Activated CD8-positive, alpha-beta memory T cell treated with anti-CD3 and anti-CD28 coated beads for 24 hours (primary cell): ENCODE results near the gene CXorf58.

Experiments
- DNase-seq: peaks from one replicate; pipeline ENCODE4 v3.0.0-alpha.2; 2020

CXorf58 gene

DNA sequence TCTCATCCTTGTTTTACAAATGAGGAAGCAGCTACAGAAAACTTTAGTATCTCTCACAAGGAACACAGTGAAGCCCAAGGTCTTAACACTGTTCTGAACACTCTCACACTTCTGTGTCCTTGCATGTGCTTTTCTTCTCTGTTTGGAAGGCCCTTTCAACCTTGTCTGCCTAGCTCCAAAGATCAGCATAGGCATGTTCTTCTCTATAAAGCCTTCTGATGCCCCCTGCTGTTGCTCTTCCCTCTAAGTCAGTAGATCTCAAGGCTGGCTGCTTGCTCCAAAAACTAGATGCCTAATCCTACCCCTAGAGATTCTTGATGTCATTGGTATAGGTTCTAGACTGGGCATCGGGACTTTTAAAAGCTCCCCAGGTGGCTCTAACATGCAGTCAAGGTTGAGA, 6.0 kb upstream of the CXorf58 start:
- no peak for DNase-seq

- no peak for DNase-seq
Observed at GRCh38 chrX:23902419-23902818, 5.4 kb upstream of the CXorf58 start.

- DNase-seq: no peak
Observed at GRCh38 chrX:23904096-23904495, 3.7 kb upstream of the CXorf58 start.

- DNase-seq: no peak
Observed at GRCh38 chrX:23907111-23907497, 702 bp upstream of the CXorf58 start.

DNA sequence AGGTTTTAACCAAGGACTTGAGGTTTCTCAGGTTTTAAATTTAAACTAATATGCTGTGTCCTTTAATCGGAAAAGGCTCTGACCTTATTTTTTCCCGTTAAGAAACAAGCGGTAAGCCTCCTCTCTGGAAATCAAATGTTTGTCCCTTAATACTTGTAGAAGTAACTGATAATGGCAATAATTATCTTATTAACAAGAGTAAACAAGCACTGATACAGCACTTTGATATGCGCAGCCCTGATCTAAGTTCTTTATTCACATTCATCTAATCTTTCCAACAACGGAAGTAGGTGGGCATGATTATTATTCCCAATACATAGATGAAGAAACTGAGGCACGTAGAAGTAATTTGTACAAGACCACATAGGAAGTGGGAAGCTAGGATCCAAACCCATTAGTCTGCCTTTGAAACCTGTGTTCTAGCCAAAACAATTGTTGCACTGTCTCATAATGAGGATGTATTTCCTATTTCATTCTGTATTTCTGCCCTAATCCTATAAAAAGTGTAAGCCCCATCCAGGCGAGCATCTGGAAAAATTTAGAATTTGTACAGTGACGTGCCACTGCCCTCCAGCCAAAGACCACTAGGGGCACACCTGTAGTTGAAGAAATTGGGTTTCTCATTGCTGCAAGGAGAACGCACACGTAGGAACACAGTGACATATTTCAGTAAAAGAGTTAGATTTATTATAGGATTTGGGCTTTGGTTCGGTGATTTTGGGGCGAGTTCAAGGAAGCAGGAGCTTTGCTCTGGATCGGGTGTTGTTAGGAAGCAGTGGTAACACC, 606 bp downstream of the CXorf58 start:
- DNase-seq: no peak

DNA sequence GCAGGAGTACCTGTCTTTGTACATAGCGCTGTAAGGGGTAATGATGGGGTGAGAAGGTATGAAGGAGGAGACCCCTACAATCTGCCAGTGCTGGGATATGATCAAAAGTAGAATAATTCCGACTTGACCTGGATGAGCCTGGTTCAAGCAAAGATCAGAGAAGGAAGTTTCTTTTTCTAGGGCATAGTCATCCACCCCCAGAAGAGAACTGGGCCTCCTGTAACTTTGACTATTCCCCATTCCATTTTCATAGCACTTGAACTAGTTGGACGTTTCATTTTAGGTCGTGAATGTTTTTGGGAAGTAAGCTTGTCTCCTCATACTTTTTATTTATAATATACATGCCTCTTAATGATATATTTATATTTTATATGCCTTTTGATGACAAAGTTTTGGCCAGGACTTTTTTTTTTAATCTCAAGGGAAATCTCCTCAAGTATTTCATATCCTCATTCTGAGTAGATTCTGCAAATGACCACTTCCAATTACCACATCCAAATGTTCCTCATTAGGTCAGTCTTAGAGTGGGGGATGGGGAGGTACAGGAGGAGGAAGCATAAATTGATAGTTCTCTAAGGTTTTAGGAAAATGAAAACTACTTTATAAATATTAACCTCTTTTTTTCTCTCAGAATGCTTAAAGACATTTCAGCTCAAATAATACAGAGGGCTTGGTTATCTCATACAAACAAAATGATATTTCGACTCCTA, 3.5 kb downstream of the CXorf58 start:
- no peak for DNase-seq

DNA sequence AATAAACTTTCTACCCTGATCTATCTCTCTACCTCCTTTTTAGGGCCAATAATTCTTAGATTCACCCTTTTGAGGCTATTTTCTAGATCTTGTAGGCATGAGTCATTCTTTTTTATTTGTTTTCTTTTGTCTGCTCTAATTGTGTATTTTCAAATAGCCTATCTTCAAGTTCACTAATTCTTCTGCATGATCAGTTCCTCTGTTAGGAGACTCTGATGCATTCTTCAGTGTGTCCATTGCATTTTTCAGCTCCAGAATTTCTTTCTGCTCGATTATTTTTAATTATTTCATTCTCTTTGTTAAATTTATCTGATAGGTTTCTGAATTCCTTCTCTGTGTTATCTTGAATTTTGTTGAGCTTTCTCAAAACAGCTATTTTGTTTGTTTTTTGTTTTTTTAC, 11.3 kb downstream of the CXorf58 start:
- DNase-seq: no peak

DNA sequence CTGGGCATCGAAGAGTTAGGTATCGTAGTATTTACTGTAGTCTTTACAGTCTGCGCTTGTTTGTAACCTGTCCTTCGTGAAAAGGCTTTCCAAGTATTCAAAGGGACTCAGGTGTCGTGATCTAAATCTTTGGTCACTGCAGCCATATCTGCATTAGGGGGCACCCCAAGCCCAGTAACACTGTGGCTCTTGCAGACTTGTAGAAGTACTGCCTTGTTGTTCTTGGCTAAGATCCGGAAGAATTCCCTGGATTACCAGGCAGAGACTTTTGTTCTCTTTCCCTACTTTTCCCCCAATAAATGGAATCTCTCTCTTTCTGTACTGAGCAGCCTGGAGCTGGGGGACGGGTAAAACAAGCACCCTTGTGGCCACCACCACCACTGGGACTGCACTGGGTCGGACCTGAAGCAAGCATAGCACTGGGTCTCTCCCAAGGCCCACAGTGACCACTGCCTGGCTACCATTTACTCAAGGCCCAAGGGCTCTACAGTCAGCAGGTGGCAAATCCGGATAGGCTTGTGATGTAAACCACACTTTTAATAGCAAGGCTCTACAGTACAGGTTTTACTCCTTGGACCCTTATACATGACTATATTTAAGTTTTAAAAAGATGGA, 12.0 kb downstream of the CXorf58 start:
- DNase-seq: no peak

DNA sequence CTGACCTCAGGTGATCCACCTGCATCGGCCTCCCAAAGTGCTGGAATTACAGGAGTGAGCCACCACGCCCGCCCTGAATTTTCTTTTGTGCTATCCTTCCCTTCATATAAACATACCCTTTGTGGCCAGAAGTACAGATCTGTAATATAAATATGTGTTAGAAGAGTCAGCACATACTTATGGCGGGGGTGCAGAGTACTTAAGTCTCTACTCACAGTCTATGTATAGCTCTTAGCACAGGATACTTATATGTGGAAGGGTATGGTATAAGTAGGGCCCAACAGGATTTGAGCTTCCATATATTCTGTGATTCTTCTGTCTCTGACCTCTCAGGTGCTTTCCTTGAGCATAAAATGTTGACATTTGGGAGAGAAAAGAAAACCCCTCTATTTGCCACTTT, 18.2 kb downstream of the CXorf58 start:
- DNase-seq: no peak

- no peak for DNase-seq
Observed at GRCh38 chrX:23930894-23931604, 23.2 kb downstream of the CXorf58 start.

DNA sequence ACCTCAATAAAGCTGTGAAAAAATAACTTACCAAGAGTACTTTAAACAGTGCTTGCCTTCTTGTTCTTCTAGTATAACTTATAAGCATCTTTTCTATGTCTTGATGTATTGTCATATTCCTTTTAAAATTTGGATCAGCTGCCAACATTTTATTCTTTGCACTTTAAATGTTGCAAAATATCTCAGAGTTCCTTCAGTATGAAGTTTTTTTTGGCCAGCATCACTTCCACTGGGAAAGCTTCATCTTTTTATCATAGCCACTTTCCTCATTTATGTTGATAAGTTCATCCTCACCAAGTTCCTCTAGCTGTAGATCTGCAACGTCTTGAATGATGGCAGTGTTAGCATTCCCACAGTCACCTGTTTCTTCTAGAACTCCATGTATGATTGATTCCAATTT, 24.2 kb downstream of the CXorf58 start:
- DNase-seq: no peak

DNA sequence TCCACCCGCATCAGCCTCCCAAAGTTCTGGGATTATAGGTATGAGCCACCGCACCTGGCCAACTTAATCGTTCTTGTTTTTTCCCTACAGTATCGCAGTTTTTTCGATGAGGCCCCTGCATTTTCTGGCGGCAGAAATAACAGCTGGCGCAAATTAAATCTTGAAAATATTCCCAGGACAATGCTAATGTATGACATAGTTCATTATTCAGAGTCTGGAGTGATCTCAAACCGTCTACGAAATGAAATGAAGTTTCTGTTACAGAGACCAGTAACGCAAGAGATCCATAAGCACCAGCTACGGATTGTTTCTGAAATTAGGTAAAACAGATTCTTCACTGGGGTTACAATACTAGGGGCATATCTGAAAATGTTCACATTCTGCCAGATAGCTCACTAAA, 27.3 kb downstream of the CXorf58 start:
- DNase-seq: no peak

GRCh38 chrX:23936180-23936579, 28.4 kb downstream of the CXorf58 start:
- no peak for DNase-seq

- no peak for DNase-seq
Observed at GRCh38 chrX:23937100-23937499, 29.3 kb downstream of the CXorf58 start.

- DNase-seq: no peak
Observed at GRCh38 chrX:23938690-23939089, 30.9 kb downstream of the CXorf58 start.

GRCh38 chrX:23939203-23939602, 31.4 kb downstream of the CXorf58 start:
- no peak for DNase-seq

GRCh38 chrX:23944234-23944633, 36.4 kb downstream of the CXorf58 start:
- DNase-seq: no peak

DNA sequence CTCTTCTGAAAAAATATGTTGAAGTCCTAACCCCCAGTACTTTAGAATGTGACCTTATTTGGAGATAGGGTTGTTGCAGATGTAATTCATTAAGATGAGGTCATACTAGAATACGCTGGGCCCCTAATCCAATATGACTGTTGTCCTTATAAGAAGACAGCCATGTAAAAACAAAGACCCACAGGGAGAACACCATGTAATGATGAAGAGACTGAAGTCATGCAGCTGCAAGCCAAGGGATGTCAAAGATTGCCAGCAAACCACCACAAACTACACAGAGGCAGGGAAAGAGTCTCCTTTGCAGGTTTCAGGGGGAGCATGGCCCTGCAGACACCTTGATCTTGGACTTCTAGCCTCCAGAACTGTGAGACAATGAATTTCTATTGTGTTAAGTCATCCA, 37.4 kb downstream of the CXorf58 start:
- no peak for DNase-seq

GRCh38 chrX:23952391-23952790, 44.6 kb downstream of the CXorf58 start:
- DNase-seq: no peak

GRCh38 chrX:23952984-23953907, 45.4 kb downstream of the CXorf58 start:
- peak; percentile 73 for DNase-seq

GRCh38 chrX:23953908-23954269, 46.1 kb downstream of the CXorf58 start:
- no peak for DNase-seq

GRCh38 chrX:23954396-23954795, 46.6 kb downstream of the CXorf58 start:
- no peak for DNase-seq
